Measurements from ENCODE around the gene LCP1.
"Not testable (repeated sequence)": the region's sequence is repeated elsewhere in the genome, so short reads cannot be mapped to it uniquely, and the experiment has no call there.

LCP1 gene

GRCh38 chr13:46181840-46182490 is at the start of gene LCP1:
LCP1 (minus strand) TSS chr13:46182177; CDS start chr13:46159662, 22,515 bp downstream.
- H3K27me3 ChIP-seq (ENCODE audit: insufficient read depth, low read length): no peaks in the 10 kb centered on the region
- no peaks in the 10 kb centered on the region for H3K36me3 ChIP-seq (ENCODE audit: insufficient read depth, low read length)
- peaks cover 5% of the 10 kb centered on the region for H3K4me1 ChIP-seq (ENCODE audit: control insufficient read depth, insufficient read depth, low read length, unreplicated experiment)
- H3K79me2 ChIP-seq (ENCODE audit: control insufficient read depth, insufficient read depth, low read length, unreplicated experiment): no peaks in the 10 kb centered on the region
- no peak within 1 kb of the TSS for H2AFZ ChIP-seq (ENCODE audit: low read length, unreplicated experiment)
- H3K4me3 ChIP-seq (ENCODE audit: low read depth, low read length): no peak within 1 kb of the TSS
- H3K27ac ChIP-seq (ENCODE audit: low read depth, low read length): no peak within 1 kb of the TSS

GRCh38 chr13:46229251-46229650 is 47.3 kb upstream of the LCP1 start:
- Histone ChIP-seq H3K27me3 (ENCODE audit: insufficient read depth, low read length) (no peaks in the 10 kb centered on the region), H3K27ac (ENCODE audit: low read depth, low read length) (no peak overlapping the region), H3K36me3 (ENCODE audit: insufficient read depth, low read length) (no peaks in the 10 kb centered on the region), H3K4me1 (ENCODE audit: control insufficient read depth, insufficient read depth, low read length, unreplicated experiment) (no peaks in the 10 kb centered on the region), H3K79me2 (ENCODE audit: control insufficient read depth, insufficient read depth, low read length, unreplicated experiment) (no peaks in the 10 kb centered on the region), H2AFZ (ENCODE audit: low read length, unreplicated experiment) (no peak overlapping the region), H3K4me3 (ENCODE audit: low read depth, low read length) (no peak overlapping the region)

GRCh38 chr13:46220234-46220633 is 38.3 kb upstream of the LCP1 start:
- not testable (repeated sequence) for H3K27ac ChIP-seq (ENCODE audit: low read depth, low read length); H3K4me1 ChIP-seq (ENCODE audit: control insufficient read depth, insufficient read depth, low read length, unreplicated experiment); H3K36me3 ChIP-seq (ENCODE audit: insufficient read depth, low read length); H3K27me3 ChIP-seq (ENCODE audit: insufficient read depth, low read length); H3K79me2 ChIP-seq (ENCODE audit: control insufficient read depth, insufficient read depth, low read length, unreplicated experiment); H2AFZ ChIP-seq (ENCODE audit: low read length, unreplicated experiment); H3K4me3 ChIP-seq (ENCODE audit: low read depth, low read length)

GRCh38 chr13:46214741-46215140 is 32.8 kb upstream of the LCP1 start:
- peaks cover 11% of the 10 kb centered on the region for H3K4me1 ChIP-seq (ENCODE audit: control insufficient read depth, insufficient read depth, low read length, unreplicated experiment)
- not testable (repeated sequence) for H3K27ac ChIP-seq (ENCODE audit: low read depth, low read length); H3K36me3 ChIP-seq (ENCODE audit: insufficient read depth, low read length); H3K79me2 ChIP-seq (ENCODE audit: control insufficient read depth, insufficient read depth, low read length, unreplicated experiment); H2AFZ ChIP-seq (ENCODE audit: low read length, unreplicated experiment); H3K27me3 ChIP-seq (ENCODE audit: insufficient read depth, low read length); H3K4me3 ChIP-seq (ENCODE audit: low read depth, low read length)

GRCh38 chr13:46213242-46213641 is 31.3 kb upstream of the LCP1 start:
- no peak overlapping the region for H3K4me3 ChIP-seq (ENCODE audit: low read depth, low read length)
- H3K27ac ChIP-seq (ENCODE audit: low read depth, low read length): no peak overlapping the region
- H3K4me1 ChIP-seq (ENCODE audit: control insufficient read depth, insufficient read depth, low read length, unreplicated experiment): peaks cover 11% of the 10 kb centered on the region
- H3K27me3 ChIP-seq (ENCODE audit: insufficient read depth, low read length): no peaks in the 10 kb centered on the region
- H3K36me3 ChIP-seq (ENCODE audit: insufficient read depth, low read length): no peaks in the 10 kb centered on the region
- no peaks in the 10 kb centered on the region for H3K79me2 ChIP-seq (ENCODE audit: control insufficient read depth, insufficient read depth, low read length, unreplicated experiment)
- no peak overlapping the region for H2AFZ ChIP-seq (ENCODE audit: low read length, unreplicated experiment)

- H3K27ac ChIP-seq (ENCODE audit: low read depth, low read length): no peak within 1 kb of the TSS
- peak within 1 kb of the TSS; percentile 86 for H3K4me3 ChIP-seq (ENCODE audit: low read depth, low read length)
- peak within 1 kb of the TSS; percentile 82 for H2AFZ ChIP-seq (ENCODE audit: low read length, unreplicated experiment)
These were observed 29.7 kb upstream of the LCP1 start, which contains the start of gene LRRC63 for GRCh38 chr13:46211483-46212351. LRRC63 (plus strand) TSS chr13:46211928; CDS start chr13:46213035, 1,107 bp downstream.

GRCh38 chr13:46211116-46211482 is 29.1 kb upstream of the LCP1 start:
- H3K27ac ChIP-seq (ENCODE audit: low read depth, low read length): no peak overlapping the region
- peak overlapping the region; percentile 82 for H2AFZ ChIP-seq (ENCODE audit: low read length, unreplicated experiment)
- no peaks in the 10 kb centered on the region for H3K27me3 ChIP-seq (ENCODE audit: insufficient read depth, low read length)
- H3K36me3 ChIP-seq (ENCODE audit: insufficient read depth, low read length): no peaks in the 10 kb centered on the region
- peaks cover 11% of the 10 kb centered on the region for H3K4me1 ChIP-seq (ENCODE audit: control insufficient read depth, insufficient read depth, low read length, unreplicated experiment)
- H3K4me3 ChIP-seq (ENCODE audit: low read depth, low read length): peak overlapping the region; percentile 86
- no peaks in the 10 kb centered on the region for H3K79me2 ChIP-seq (ENCODE audit: control insufficient read depth, insufficient read depth, low read length, unreplicated experiment)

More at GRCh38 chr13:46211483-46212351, 29.7 kb upstream of the LCP1 start, which contains the start of gene LRRC63:
- Histone ChIP-seq H3K79me2 (ENCODE audit: control insufficient read depth, insufficient read depth, low read length, unreplicated experiment) (no peaks in the 10 kb centered on the region), H3K4me1 (ENCODE audit: control insufficient read depth, insufficient read depth, low read length, unreplicated experiment) (peaks cover 11% of the 10 kb centered on the region), H3K27me3 (ENCODE audit: insufficient read depth, low read length) (no peaks in the 10 kb centered on the region), H3K36me3 (ENCODE audit: insufficient read depth, low read length) (no peaks in the 10 kb centered on the region)

- Histone ChIP-seq H3K36me3 (ENCODE audit: insufficient read depth, low read length) (no peaks in the 10 kb centered on the region), H3K4me1 (ENCODE audit: control insufficient read depth, insufficient read depth, low read length, unreplicated experiment) (peaks cover 11% of the 10 kb centered on the region), H3K4me3 (ENCODE audit: low read depth, low read length) (peak overlapping the region; percentile 86), H3K79me2 (ENCODE audit: control insufficient read depth, insufficient read depth, low read length, unreplicated experiment) (no peaks in the 10 kb centered on the region), H3K27me3 (ENCODE audit: insufficient read depth, low read length) (no peaks in the 10 kb centered on the region), H2AFZ (ENCODE audit: low read length, unreplicated experiment) (peak overlapping the region; percentile 82), H3K27ac (ENCODE audit: low read depth, low read length) (no peak overlapping the region)
These were observed 28.5 kb upstream of the LCP1 start for GRCh38 chr13:46210362-46211083.

GRCh38 chr13:46207828-46208227 is 25.9 kb upstream of the LCP1 start:
- H2AFZ ChIP-seq (ENCODE audit: low read length, unreplicated experiment): no peak overlapping the region
- no peaks in the 10 kb centered on the region for H3K27me3 ChIP-seq (ENCODE audit: insufficient read depth, low read length)
- H3K79me2 ChIP-seq (ENCODE audit: control insufficient read depth, insufficient read depth, low read length, unreplicated experiment): no peaks in the 10 kb centered on the region
- H3K4me3 ChIP-seq (ENCODE audit: low read depth, low read length): no peak overlapping the region
- H3K4me1 ChIP-seq (ENCODE audit: control insufficient read depth, insufficient read depth, low read length, unreplicated experiment): peaks cover 11% of the 10 kb centered on the region
- H3K27ac ChIP-seq (ENCODE audit: low read depth, low read length): no peak overlapping the region
- H3K36me3 ChIP-seq (ENCODE audit: insufficient read depth, low read length): no peaks in the 10 kb centered on the region

GRCh38 chr13:46206143-46206542 is 24.2 kb upstream of the LCP1 start:
- Histone ChIP-seq H2AFZ (ENCODE audit: low read length, unreplicated experiment) (no peak overlapping the region), H3K27me3 (ENCODE audit: insufficient read depth, low read length) (no peaks in the 10 kb centered on the region), H3K4me3 (ENCODE audit: low read depth, low read length) (no peak overlapping the region), H3K79me2 (ENCODE audit: control insufficient read depth, insufficient read depth, low read length, unreplicated experiment) (no peaks in the 10 kb centered on the region), H3K4me1 (ENCODE audit: control insufficient read depth, insufficient read depth, low read length, unreplicated experiment) (peaks cover 5% of the 10 kb centered on the region), H3K27ac (ENCODE audit: low read depth, low read length) (no peak overlapping the region), H3K36me3 (ENCODE audit: insufficient read depth, low read length) (no peaks in the 10 kb centered on the region)

Data from ACC112 (cell line).